GM19395 (cell line): Measurements from ENCODE around the gene SPACA4.
"Not testable (repeated sequence)": the region's sequence is repeated elsewhere in the genome, so short reads cannot be mapped to it uniquely, and the experiment has no call there.

Experiments
- ATAC-seq: cut with Tn5 transposase; IDR thresholded peaks from one replicate; pipeline ENCODE4 v1.9.1; 2021; ENCODE audit warnings: mild to moderate bottlenecking, moderate library complexity; ENCODE audit not compliant: unreplicated experiment

The SPACA4 gene

DNA sequence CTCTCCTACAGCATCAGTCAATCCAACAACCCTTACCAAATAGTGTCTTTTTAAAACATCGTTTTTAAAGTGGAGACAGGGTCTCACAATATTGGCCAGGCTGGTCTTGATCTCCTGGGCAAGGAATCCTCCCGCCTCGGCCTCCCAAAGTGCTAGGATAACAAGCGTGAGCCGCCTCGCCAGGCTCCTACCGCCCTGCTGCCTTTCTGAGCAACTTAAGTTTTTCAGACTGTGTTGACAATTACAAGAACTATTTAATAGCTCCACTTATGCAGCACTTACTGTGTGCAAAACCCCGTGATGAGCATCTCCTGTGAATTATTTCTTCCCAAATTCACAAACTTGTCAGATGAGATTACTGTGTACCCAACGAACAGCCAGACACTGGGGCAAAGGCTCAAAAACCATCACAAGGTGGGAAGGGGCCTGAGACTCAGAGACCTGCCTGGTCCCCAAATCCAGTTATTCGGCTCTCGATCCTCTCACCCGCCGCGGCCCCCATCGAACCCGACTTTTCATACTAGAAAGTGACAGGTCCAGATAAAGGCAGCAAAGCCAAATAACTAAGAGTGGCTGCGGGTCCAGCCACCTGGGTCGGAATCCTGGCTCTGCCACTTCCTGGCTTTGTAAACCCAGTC, 11.9 kb downstream of the SPACA4 start:
- ATAC-seq: no peak

DNA sequence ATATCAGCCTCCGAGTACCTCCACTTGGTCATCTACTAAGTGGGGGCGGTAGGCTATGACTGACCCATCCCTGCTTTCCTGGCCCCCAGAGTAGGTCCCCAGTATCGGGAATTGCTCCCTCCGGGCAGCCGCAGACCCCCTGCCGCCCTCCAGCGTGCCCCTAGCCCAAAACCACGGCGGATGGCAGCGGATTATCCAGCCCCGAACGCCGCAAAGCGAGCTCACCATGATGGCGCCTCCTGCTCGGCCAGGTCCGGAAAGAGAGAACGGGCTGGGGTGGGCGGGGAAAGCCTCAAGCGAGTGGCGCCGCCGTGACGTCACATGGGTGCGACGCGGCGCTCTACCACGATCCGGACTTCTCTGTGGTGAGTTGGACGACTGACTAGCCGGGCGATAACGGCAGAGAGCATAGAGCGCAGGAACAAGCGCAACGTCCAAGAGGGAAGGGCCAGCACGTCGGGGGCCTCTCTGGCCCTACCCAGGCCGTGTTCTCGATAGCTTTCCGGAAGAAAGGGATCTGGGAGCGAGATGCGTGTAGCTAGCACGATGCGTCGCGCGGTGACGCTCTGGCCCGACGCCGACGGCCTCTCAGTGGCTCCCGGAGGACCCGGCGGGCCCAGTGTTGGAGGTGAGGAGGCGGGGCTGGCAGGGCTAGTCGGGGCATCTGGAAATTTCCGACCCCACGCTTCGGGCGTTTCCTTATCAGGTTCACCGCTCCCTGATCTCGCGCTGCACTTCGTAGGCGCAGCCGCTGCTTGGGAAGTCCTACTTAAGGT, 12.6 kb downstream of the SPACA4 start, which contains the start of the genes RPL18 and SPHK2:
TSS of gene RPL18 (minus strand) at position 263 of the 776 bp plus-strand sequence. CDS start at position 228, 35 bp downstream.
TSS of gene SPHK2 (plus strand) at position 591 of the 776 bp plus-strand sequence. CDS start 1,009 bp downstream, outside the sequence.
- ATAC-seq: peak; percentile 87

- no peak for ATAC-seq
These were observed 13.4 kb downstream of the SPACA4 start for GRCh38 chr19:48619692-48620585.

DNA sequence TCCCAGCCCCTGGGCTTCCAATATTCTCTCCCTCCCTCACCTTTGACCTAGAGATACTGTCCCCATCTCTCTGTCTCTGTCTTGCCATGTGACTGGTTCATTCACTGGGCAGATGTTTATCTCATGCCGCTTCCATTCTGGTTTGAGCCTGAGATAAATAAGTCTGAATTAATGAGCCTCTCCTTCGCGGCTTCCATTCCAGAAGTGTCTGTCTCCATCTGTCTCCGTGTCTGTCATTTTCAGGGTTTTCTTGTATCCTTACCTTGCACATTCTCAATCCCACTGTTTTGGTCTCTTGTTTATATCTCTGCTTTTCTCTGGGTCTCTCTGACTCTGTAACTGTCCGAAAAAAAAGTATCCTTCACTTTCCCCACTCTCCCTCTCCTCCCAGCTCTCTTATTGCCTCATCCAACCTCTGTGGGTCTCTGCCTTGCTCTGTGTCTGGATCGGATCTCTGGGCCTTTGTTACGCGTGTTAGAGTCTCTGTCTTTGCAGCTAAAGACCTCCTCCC, 17.1 kb downstream of the SPACA4 start:
- ATAC-seq: no peak

- ATAC-seq: peak; percentile 61
These were observed 17.6 kb downstream of the SPACA4 start for GRCh38 chr19:48624067-48624594.

DNA sequence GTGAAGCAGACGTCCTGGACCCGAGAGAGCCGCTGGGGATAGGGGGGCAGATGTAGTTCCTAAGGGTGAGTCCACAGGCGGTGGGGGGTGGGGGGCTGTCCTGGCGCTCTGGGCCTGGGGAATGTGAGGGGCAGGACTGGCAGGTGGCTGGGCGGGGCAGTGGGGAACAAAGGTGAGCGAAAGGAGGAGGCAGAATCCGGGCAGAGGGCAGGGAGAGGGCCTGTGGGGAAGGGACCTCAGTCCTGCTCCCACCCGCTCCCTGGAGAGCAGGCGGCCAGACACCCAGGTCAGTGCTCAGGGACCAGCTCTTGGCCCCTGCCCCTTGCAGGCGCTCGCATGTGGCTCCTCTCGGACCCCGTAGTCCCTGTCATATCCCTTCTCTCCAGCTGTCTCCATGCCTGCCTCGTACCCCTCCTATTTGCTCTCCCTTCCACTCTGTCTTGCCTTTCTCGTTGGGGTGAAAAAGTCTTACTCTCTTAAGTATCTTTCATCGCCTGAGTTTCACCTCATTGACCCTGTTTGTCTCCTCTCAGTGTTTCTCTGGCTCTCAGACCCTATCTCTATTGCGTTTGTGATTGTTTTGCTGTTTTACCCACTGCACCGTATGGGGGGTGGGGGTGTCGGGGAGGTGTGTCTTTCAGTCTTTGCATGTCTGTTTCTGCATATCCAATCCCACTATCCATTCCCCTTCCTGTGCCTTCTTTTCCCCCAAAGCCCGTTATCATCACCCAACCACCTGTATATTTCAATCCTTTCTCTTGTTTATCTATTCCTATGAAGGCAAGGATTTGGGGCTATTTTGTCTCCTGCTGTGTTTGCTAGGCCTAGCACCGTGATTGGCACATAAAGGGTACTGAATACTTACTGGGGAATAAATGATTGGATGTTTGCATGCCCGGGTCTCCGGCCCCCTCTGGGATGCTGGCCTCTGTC, 18.5 kb downstream of the SPACA4 start:
- no peak for ATAC-seq

GRCh38 chr19:48625891-48626327, 19.4 kb downstream of the SPACA4 start:
- no peak for ATAC-seq

DNA sequence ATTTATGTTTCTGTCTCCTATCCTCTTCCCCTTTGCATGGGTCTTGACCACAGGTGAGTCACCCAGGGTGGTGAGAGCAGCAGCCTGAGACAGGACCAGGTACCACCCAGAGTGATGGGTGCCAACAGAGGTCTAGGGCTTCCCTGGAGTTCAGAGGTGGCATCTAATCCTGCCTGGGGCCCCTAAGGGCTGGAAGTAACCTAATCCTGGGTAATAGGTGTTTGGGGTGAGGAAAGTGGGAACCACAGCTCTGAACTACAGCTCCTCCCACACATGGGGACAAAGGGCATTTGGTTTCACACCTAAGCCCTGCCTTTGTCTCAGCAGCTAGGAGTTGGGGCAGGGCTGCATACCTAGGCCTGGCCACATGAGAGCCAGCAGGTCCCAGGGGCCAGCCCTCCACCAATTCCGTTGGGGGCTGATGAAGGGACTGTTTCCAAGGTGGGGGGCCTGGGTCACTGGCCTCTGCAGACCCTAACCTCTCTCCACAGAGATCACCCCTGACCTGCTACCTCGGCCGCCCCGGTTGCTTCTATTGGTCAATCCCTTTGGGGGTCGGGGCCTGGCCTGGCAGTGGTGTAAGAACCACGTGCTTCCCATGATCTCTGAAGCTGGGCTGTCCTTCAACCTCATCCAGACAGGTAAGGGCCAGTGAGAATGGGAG, 20.8 kb downstream of the SPACA4 start:
- no peak for ATAC-seq

DNA sequence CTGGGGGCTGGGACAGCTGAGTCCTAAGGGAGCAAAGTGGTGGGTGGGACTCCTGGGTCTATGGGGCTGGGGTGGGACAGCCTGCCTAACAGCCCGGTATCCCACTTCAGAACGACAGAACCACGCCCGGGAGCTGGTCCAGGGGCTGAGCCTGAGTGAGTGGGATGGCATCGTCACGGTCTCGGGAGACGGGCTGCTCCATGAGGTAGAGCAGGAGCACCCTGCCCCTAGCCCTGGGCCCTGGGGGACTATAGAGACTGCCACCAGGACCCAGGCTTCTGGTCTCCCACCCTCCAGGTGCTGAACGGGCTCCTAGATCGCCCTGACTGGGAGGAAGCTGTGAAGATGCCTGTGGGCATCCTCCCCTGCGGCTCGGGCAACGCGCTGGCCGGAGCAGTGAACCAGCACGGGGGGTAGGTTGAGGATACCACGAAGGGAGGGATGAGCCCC, 21.3 kb downstream of the SPACA4 start:
- ATAC-seq: no peak

GRCh38 chr19:48628486-48629296, 22.1 kb downstream of the SPACA4 start:
- no peak for ATAC-seq

GRCh38 chr19:48629297-48629598, 22.7 kb downstream of the SPACA4 start:
- no peak for ATAC-seq

DNA sequence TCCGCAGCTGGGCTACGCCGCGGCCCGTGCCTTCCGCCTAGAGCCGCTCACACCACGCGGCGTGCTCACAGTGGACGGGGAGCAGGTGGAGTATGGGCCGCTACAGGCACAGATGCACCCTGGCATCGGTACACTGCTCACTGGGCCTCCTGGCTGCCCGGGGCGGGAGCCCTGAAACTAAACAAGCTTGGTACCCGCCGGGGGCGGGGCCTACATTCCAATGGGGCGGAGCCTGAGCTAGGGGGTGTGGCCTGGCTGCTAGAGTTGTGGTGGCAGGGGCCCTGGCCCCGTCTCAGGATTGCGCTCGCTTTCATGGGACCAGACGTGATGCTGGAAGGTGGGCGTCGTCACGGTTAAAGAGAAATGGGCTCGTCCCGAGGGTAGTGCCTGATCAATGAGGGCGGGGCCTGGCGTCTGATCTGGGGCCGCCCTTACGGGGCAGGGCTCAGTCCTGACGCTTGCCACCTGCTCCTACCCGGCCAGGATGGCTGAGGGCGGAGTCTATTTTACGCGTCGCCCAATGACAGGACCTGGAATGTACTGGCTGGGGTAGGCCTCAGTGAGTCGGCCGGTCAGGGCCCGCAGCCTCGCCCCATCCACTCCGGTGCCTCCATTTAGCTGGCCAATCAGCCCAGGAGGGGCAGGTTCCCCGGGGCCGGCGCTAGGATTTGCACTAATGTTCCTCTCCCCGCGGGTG, 23.2 kb downstream of the SPACA4 start:
- no peak for ATAC-seq

GRCh38 chr19:48630296-48631063, 23.9 kb downstream of the SPACA4 start:
- no peak for ATAC-seq

- no peak for ATAC-seq
These were observed 24.7 kb downstream of the SPACA4 start for GRCh38 chr19:48631225-48631624.

DNA sequence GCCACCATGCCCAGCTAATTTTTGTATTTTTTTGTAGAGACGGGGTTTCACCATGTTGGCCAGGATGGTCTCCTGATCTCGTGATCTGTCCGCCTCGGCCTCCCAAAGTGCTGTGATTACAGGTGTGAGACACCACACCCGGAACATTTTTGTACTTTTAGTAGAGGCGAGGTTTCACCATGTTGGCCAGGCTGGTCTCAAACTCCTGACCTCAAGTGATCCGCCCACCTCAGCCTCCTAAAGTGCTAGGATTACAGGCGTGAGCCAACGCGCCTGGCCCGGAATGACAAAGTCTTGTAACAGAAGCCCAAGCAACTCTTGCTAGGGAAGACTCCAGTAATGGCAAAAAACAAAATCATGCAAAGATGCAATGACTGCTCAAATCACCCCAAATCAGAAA, 25.7 kb downstream of the SPACA4 start:
- ATAC-seq: not testable (repeated sequence)

DNA sequence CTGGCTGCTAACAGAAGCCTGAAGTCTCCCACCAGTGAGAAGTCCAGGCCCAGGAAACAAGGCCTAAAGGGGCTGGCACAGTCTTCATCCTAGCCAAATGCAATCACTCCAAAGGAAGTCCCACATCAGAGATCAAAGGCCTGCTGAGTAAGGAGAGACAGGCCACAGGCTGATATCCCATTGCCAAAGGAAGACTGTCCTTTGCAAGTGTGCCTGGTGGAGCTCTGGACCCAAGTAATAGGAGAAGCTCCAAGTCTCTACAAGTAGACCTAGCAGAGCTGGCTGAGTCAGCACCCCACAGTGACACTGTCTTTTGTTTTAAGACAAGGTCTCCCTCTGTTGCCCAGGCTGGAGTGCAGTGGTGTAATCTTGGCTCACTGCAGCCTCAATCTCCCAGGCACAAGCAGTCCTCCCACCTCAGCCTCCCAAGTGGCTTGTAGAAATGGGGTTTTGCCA, 26.2 kb downstream of the SPACA4 start:
- no peak for ATAC-seq
